SK-N-SH (cell line): Measurements from ENCODE around the gene PCNA. TPM values are rescaled to one million over a fixed set of nuclear protein-coding genes. Genes with fewer than 3 reads are reported as not detected.

Experiments
- CTCF ChIA-PET: fragments of 300-600, 350-600 bp; formaldehyde crosslinking; extraction: SDS; loops from one replicate; lab custom pipeline; 2021; lab: Yijun Ruan, JAX
- POLR2A ChIA-PET: fragments of 350-600 bp; sonication (Branson Sonifier 250); formaldehyde crosslinking; extraction: SDS; loops from one replicate; lab custom pipeline; 2020; ENCODE audit warnings: antibody characterized with exemption, inconsistent platforms; lab: Yijun Ruan, JAX
- DNase-seq: peaks from one replicate; pipeline ENCODE4 v3.0.0; 2012
- H2AFZ ChIP-seq: fragments of 200-600 bp; sonication (generic); 2 replicates; pipeline ENCODE4 v1.8.1; 2016; ENCODE audit warnings: antibody characterized with exemption, mild to moderate bottlenecking, low read depth
- H3F3A ChIP-seq: fragments of 200-600 bp; sonication (generic); replicated peaks from 2 replicates; pipeline ENCODE3; 2016; ENCODE audit warnings: antibody characterized with exemption, mild to moderate bottlenecking; ENCODE audit not compliant: insufficient read depth
- H3K27ac ChIP-seq, 2 experiments: fragments of 200-500 bp in 1 of 2; fragments of 200-600 bp in 1 of 2; sonication (Bioruptor generic) in 1 of 2; sonication (generic), shearing (Covaris generic) in 1 of 2; 2 replicates each; pipeline versions ENCODE4 v1.5.1 to v1.6.1; 2014 to 2016; ENCODE audit warnings: low read depth in 2 of 2, inconsistent platforms in 1 of 2, low read length in 1 of 2, mild to moderate bottlenecking in 1 of 2, mixed read lengths in 1 of 2
- H3K27me3 ChIP-seq: fragments of 200-600 bp; sonication (generic), shearing (Covaris generic); 2 replicates; pipeline ENCODE4 v1.6.1; 2016; ENCODE audit warnings: mixed run types; ENCODE audit not compliant: insufficient read depth
- H3K36me3 ChIP-seq, 2 experiments: fragments of 200-500 bp in 1 of 2; fragments of 200-600 bp in 1 of 2; sonication (Bioruptor generic) in 1 of 2; sonication (generic) in 1 of 2; replicated peaks in 1 of 2; 2 replicates each; pipeline versions ENCODE3 to v1.5.1; 2014 to 2016; ENCODE audit warnings: low read length in 1 of 2, mild to moderate bottlenecking in 1 of 2; ENCODE audit not compliant: insufficient read depth in 2 of 2, control insufficient read depth in 1 of 2
- H3K4me1 ChIP-seq, 2 experiments: fragments of 200-500 bp in 1 of 2; fragments of 200-600 bp in 1 of 2; sonication (Bioruptor generic) in 1 of 2; sonication (generic), shearing (Covaris generic) in 1 of 2; 2 replicates each; pipeline versions ENCODE4 v1.5.1 to v1.6.1; 2014 to 2016; ENCODE audit warnings: low read depth in 1 of 2, low read length in 1 of 2, mixed run types in 1 of 2; ENCODE audit not compliant: insufficient read depth in 2 of 2, control insufficient read depth in 1 of 2
- H3K4me2 ChIP-seq: fragments of 200-600 bp; sonication (generic), shearing (Covaris generic); 2 replicates; pipeline ENCODE4 v1.6.1; 2017; ENCODE audit warnings: mixed run types
- H3K4me3 ChIP-seq, 2 experiments: fragments of 200-500 bp in 1 of 2; fragments of 200-600 bp in 1 of 2; sonication (Bioruptor generic) in 1 of 2; sonication (generic), shearing (Covaris generic) in 1 of 2; 2 replicates each; pipeline versions ENCODE4 v1.5.1 to v1.8.1; 2014 to 2016; ENCODE audit warnings: low read depth in 2 of 2, inconsistent platforms in 1 of 2, low read length in 1 of 2, mild to moderate bottlenecking in 1 of 2, mixed read lengths in 1 of 2, moderate library complexity in 1 of 2
- H3K79me2 ChIP-seq: fragments of 200-600 bp; sonication (generic); 2 replicates; pipeline ENCODE4 v1.8.1; 2017; ENCODE audit warnings: mild to moderate bottlenecking; ENCODE audit not compliant: insufficient read depth
- H3K9ac ChIP-seq: fragments of 200-600 bp; sonication (generic); 2 replicates; pipeline ENCODE4 v1.6.1; 2017; ENCODE audit warnings: mixed run types
- H3K9me2 ChIP-seq: fragments of 200-600 bp; sonication (generic); 2 replicates; pipeline ENCODE4 v1.6.1; 2017; ENCODE audit warnings: mixed run types
- H3K9me3 ChIP-seq: fragments of 200-600 bp; sonication (generic); 2 replicates; pipeline ENCODE4 v1.6.1; 2017; ENCODE audit warnings: mixed run types, mild to moderate bottlenecking, moderate library complexity
- H4K20me1 ChIP-seq: fragments of 200-600 bp; sonication (generic); 2 replicates; pipeline ENCODE4 v1.6.1; 2017; ENCODE audit warnings: mild to moderate bottlenecking, mixed run types; ENCODE audit not compliant: insufficient read depth
- CHD2 ChIP-seq: fragments of 150-350 bp; IDR thresholded peaks from 2 replicates; pipeline ENCODE4 v1.6.1; 2018; ENCODE audit warnings: low read length; ENCODE audit not compliant: partially characterized antibody
- EZH2phosphoT487 ChIP-seq: fragments of 200-600 bp; sonication (generic); IDR thresholded peaks from 2 replicates; pipeline ENCODE4 v1.6.1; 2017; ENCODE audit warnings: low read depth, mixed run types, mild to moderate bottlenecking, antibody characterized with exemption, moderate library complexity, borderline replicate concordance
- MEF2A ChIP-seq: IDR thresholded peaks from 2 replicates; pipeline ENCODE4 v1.4.0; 2012; ENCODE audit warnings: low read depth, borderline replicate concordance
- MXI1 ChIP-seq: IDR thresholded peaks from 2 replicates; pipeline ENCODE4 v1.6.1; 2012; ENCODE audit warnings: mild to moderate bottlenecking, low read depth, low read length, improper control_type of control experiment
- NRF1 ChIP-seq: IDR thresholded peaks from 2 replicates; pipeline ENCODE4 v1.6.1; 2012; ENCODE audit warnings: low read depth, mild to moderate bottlenecking, low read length
- RAD21 ChIP-seq: IDR thresholded peaks from 2 replicates; pipeline ENCODE4 v1.6.1; 2012; ENCODE audit warnings: mild to moderate bottlenecking, low read length
- RCOR1 ChIP-seq: fragments of 150-350 bp; IDR thresholded peaks from 2 replicates; pipeline ENCODE4 v1.6.1; 2017; ENCODE audit warnings: antibody characterized with exemption, low read length
- SIN3A ChIP-seq: IDR thresholded peaks from 2 replicates; pipeline ENCODE4 v1.6.1; 2012; ENCODE audit warnings: low read depth, mild to moderate bottlenecking, low read length, moderate library complexity, borderline replicate concordance
- SMC3 ChIP-seq: IDR thresholded peaks from 2 replicates; pipeline ENCODE4 v1.6.1; 2012; ENCODE audit warnings: low read depth, low read length, improper control_type of control experiment
- TAF1 ChIP-seq: IDR thresholded peaks from 2 replicates; pipeline ENCODE4 v1.6.1; 2012; ENCODE audit warnings: low read depth, mild to moderate bottlenecking, low read length, moderate library complexity, borderline replicate concordance
- TEAD4 ChIP-seq: IDR thresholded peaks from 2 replicates; pipeline ENCODE4 v1.4.0; 2012; ENCODE audit warnings: mild to moderate bottlenecking, borderline replicate concordance; ENCODE audit not compliant: insufficient read depth
- WGBS: methylation state at CpG from one replicate; pipeline ENCODE4 v1.1.6; 2017; ENCODE audit warnings: low lambda C conversion rate; 5-methylcytosine and 5-hydroxymethylcytosine counted together
- polyA plus RNA-seq, 3 experiments: library from polyadenylated mRNA; depleted of rRNA; stranded (reverse); fragments of >200 nt; gene quantifications; 2 replicates each; pipeline ENCODE4 v1.2.3, GENCODE V29; 2012
- TF ChIP-seq, protein P1 (sequence below): IDR thresholded peaks from 2 replicates; pipeline ENCODE4 v1.4.0; 2012; ENCODE audit warnings: low read depth, borderline replicate concordance
- TF ChIP-seq, protein P2 (sequence below): IDR thresholded peaks from 2 replicates; pipeline ENCODE4; 2012
- TF ChIP-seq, protein P3 (sequence below): fragments of 150-350 bp; IDR thresholded peaks from 2 replicates; pipeline ENCODE4 v1.6.1; 2016; ENCODE audit warnings: mild to moderate bottlenecking, low read depth, low read length
- TF ChIP-seq, protein P4 (sequence below): fragments of 200-600 bp; sonication (generic); IDR thresholded peaks from 2 replicates; pipeline ENCODE4 v1.6.1; 2017; ENCODE audit warnings: antibody characterized with exemption, mild to moderate bottlenecking, moderate library complexity
- TF ChIP-seq, protein P5 (sequence below): IDR thresholded peaks from 2 replicates; pipeline ENCODE4 v1.4.0; 2012; ENCODE audit warnings: low read depth, borderline replicate concordance

PCNA gene
- polyA plus RNA-seq, 1 of the 3 experiments (the other 2 are of a cell fraction), result 185 TPM

DNA sequence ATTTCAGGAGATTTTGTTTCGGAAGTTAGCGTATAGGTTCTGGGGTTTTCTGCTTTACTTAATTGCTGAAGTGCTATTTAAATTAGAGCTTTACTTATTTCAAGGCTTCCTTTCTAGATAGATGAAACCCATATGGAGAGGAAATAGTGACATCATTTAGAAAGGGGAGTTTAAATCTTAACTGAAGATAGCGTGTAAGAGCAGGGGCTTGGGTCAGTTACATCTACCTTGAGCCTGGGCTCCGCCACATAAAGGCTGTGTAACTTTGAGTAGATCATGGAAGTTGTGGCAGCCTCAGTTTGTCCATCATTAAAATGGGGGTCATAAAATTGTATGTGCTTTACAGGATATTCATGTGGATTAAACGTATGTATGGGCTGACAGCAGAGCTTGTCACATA lies 11.7 kb upstream of the PCNA start:
- CTCF ChIA-PET, result interaction anchor here (0.9 to 1.7 kb wide), 3 partner anchors 20 to 61 kb away, joined by 3 to 8 read pairs (median 3); no protein-coding TSS in a partner anchor

More for the DNA sequence above, 11.7 kb upstream of the PCNA start:
- Histone ChIP-seq H3K4me3 (no peak overlapping the region), H3K9me2 (no peaks in the 10 kb centered on the region), H2AFZ (no peak overlapping the region), H3K9me3 (no peaks in the 10 kb centered on the region), H4K20me1 (peaks cover 23% of the 10 kb centered on the region), H3K27me3 (no peaks in the 10 kb centered on the region), H3K36me3 (no peaks in the 10 kb centered on the region), H3K4me1 (peaks cover 4 to 14% of the 10 kb centered on the region in 2 experiments; a peak in 2 of 4 replicates), H3F3A (no peaks in the 10 kb centered on the region), H3K27ac (no peak overlapping the region), H3K4me2 (no peak overlapping the region), H3K79me2 (peaks cover 90% of the 10 kb centered on the region), H3K9ac (no peak overlapping the region)
- no peak for TF ChIP-seq TEAD4
- TF ChIP-seq, protein P1, sequence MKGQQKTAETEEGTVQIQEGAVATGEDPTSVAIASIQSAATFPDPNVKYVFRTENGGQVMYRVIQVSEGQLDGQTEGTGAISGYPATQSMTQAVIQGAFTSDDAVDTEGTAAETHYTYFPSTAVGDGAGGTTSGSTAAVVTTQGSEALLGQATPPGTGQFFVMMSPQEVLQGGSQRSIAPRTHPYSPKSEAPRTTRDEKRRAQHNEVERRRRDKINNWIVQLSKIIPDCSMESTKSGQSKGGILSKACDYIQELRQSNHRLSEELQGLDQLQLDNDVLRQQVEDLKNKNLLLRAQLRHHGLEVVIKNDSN, result no peak
- TF ChIP-seq, protein P2, sequence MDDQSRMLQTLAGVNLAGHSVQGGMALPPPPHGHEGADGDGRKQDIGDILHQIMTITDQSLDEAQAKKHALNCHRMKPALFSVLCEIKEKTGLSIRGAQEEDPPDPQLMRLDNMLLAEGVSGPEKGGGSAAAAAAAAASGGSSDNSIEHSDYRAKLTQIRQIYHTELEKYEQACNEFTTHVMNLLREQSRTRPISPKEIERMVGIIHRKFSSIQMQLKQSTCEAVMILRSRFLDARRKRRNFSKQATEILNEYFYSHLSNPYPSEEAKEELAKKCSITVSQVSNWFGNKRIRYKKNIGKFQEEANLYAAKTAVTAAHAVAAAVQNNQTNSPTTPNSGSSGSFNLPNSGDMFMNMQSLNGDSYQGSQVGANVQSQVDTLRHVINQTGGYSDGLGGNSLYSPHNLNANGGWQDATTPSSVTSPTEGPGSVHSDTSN, result no peak
- TF ChIP-seq RCOR1, result no peak
- TF ChIP-seq, protein P3, sequence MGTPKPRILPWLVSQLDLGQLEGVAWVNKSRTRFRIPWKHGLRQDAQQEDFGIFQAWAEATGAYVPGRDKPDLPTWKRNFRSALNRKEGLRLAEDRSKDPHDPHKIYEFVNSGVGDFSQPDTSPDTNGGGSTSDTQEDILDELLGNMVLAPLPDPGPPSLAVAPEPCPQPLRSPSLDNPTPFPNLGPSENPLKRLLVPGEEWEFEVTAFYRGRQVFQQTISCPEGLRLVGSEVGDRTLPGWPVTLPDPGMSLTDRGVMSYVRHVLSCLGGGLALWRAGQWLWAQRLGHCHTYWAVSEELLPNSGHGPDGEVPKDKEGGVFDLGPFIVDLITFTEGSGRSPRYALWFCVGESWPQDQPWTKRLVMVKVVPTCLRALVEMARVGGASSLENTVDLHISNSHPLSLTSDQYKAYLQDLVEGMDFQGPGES, result no peak
- no peak for TF ChIP-seq CHD2
- TF ChIP-seq SIN3A, result no peak
- no peak for TF ChIP-seq SMC3
- TF ChIP-seq NRF1, result no peak
- TF ChIP-seq, protein P4, sequence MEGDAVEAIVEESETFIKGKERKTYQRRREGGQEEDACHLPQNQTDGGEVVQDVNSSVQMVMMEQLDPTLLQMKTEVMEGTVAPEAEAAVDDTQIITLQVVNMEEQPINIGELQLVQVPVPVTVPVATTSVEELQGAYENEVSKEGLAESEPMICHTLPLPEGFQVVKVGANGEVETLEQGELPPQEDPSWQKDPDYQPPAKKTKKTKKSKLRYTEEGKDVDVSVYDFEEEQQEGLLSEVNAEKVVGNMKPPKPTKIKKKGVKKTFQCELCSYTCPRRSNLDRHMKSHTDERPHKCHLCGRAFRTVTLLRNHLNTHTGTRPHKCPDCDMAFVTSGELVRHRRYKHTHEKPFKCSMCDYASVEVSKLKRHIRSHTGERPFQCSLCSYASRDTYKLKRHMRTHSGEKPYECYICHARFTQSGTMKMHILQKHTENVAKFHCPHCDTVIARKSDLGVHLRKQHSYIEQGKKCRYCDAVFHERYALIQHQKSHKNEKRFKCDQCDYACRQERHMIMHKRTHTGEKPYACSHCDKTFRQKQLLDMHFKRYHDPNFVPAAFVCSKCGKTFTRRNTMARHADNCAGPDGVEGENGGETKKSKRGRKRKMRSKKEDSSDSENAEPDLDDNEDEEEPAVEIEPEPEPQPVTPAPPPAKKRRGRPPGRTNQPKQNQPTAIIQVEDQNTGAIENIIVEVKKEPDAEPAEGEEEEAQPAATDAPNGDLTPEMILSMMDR, result no peak
- no peak for TF ChIP-seq RAD21
- no peak for TF ChIP-seq MXI1
- TF ChIP-seq TAF1, result no peak
- TF ChIP-seq, protein P5, sequence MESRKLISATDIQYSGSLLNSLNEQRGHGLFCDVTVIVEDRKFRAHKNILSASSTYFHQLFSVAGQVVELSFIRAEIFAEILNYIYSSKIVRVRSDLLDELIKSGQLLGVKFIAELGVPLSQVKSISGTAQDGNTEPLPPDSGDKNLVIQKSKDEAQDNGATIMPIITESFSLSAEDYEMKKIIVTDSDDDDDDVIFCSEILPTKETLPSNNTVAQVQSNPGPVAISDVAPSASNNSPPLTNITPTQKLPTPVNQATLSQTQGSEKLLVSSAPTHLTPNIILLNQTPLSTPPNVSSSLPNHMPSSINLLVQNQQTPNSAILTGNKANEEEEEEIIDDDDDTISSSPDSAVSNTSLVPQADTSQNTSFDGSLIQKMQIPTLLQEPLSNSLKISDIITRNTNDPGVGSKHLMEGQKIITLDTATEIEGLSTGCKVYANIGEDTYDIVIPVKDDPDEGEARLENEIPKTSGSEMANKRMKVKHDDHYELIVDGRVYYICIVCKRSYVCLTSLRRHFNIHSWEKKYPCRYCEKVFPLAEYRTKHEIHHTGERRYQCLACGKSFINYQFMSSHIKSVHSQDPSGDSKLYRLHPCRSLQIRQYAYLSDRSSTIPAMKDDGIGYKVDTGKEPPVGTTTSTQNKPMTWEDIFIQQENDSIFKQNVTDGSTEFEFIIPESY, result no peak
- TF ChIP-seq MEF2A, result no peak
- no peak for TF ChIP-seq EZH2phosphoT487
- POLR2A ChIA-PET, result no interaction called here
- DNase-seq, result no peak
- 92% methylated on average over 5 of the region's 5 CpGs for WGBS
